SU-DHL-6 (cell line): ENCODE data around the gene PITPNM3.
"Not testable (repeated sequence)": the region's sequence is repeated elsewhere in the genome, so short reads cannot be mapped to it uniquely, and the experiment has no call there.

Experiments
- CTCF ChIP-seq: fragments of 200-600 bp; sonication (generic); IDR thresholded peaks from one replicate; pipeline ENCODE4 v1.5.1; 2017; ENCODE audit warnings: antibody characterized with exemption, mild to moderate bottlenecking, low read length, moderate library complexity; ENCODE audit not compliant: insufficient read depth, poor library complexity, severe bottlenecking
- EZH2phosphoT487 ChIP-seq: fragments of 200-600 bp; sonication (generic), shearing (Covaris generic); conservative IDR thresholded peaks from 2 replicates; pipeline ENCODE4 v1.6.1; 2018; ENCODE audit warnings: mild to moderate bottlenecking, antibody characterized with exemption, low read length, moderate library complexity, mixed read lengths

GRCh38 chr17:6593371-6593770 lies 37.0 kb upstream of the PITPNM3 start:
- TF ChIP-seq CTCF, EZH2phosphoT487: not testable (repeated sequence)
